ENCODE results near the gene DCDC2C.
A peak's percentile ranks its signal among the peaks of the same experiment; 100 is the strongest.

Gene DCDC2C

DNA sequence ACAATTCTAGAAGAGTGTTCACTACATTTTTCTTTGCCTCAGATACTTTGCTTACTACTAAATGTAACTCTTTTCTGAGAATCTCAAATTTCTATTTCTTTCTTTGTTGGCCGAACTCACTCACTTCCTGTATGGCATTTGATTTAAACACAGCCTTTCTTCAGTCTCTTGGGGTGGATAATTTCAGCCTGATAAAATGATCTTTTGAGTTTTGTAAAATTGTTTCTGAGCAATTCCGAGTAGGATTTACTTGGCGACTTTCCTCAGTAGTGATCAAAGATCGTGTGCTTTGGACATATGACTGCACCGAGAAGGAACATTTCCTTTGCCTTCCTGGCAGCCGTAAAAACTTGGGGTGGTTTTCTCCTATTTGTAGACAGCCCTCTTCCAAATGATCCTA lies 127.4 kb downstream of the DCDC2C start:
- no peak overlapping the region for H3K4me3 ChIP-seq (ENCODE audit: low read depth, low read length)
- TF ChIP-seq POLR2A (IDR thresholded peaks at IDR 0.05; ENCODE audit: extremely low read depth, insufficient read length): no peak
- no peak for TF ChIP-seq MYC (IDR thresholded peaks at IDR 0.05; ENCODE audit: low read depth, low read length)
- TF ChIP-seq, protein P1, sequence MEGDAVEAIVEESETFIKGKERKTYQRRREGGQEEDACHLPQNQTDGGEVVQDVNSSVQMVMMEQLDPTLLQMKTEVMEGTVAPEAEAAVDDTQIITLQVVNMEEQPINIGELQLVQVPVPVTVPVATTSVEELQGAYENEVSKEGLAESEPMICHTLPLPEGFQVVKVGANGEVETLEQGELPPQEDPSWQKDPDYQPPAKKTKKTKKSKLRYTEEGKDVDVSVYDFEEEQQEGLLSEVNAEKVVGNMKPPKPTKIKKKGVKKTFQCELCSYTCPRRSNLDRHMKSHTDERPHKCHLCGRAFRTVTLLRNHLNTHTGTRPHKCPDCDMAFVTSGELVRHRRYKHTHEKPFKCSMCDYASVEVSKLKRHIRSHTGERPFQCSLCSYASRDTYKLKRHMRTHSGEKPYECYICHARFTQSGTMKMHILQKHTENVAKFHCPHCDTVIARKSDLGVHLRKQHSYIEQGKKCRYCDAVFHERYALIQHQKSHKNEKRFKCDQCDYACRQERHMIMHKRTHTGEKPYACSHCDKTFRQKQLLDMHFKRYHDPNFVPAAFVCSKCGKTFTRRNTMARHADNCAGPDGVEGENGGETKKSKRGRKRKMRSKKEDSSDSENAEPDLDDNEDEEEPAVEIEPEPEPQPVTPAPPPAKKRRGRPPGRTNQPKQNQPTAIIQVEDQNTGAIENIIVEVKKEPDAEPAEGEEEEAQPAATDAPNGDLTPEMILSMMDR (IDR thresholded peaks at IDR 0.05; ENCODE audit: low read depth, low read length): no peak
- TF ChIP-seq, protein P2, sequence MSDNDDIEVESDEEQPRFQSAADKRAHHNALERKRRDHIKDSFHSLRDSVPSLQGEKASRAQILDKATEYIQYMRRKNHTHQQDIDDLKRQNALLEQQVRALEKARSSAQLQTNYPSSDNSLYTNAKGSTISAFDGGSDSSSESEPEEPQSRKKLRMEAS (IDR thresholded peaks at IDR 0.05; ENCODE audit: low read depth, low read length): no peak
- DNase-seq (ENCODE audit: low read depth): no peak

DNA sequence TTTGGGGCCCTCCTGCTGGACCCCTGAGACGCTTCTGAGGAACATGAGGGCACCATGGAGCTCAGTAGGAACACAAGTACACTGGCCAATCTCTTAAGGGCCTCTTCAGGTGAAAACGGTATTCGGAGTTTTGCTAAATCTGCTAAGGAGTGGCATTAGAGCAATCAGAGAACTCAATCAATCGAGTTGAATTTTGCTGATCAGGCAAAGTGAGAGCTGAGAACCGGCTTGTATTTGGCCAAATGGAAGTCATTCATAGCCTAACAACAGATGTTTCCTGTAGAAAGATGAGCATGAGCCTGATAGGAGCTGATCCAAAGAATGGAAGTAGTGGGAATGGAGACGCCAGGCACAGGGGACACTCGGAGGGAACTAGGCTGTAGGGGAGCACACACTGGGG lies 133.7 kb downstream of the DCDC2C start:
- no peak for DNase-seq (ENCODE audit: low read depth)
- H3K4me3 ChIP-seq (ENCODE audit: low read depth, low read length): no peak overlapping the region
- TF ChIP-seq MYC (IDR thresholded peaks at IDR 0.05; ENCODE audit: low read depth, low read length) (no peak), POLR2A (IDR thresholded peaks at IDR 0.05; ENCODE audit: extremely low read depth, insufficient read length) (no peak)
- TF ChIP-seq, protein P1 (IDR thresholded peaks at IDR 0.05; ENCODE audit: low read depth, low read length): no peak
- TF ChIP-seq, protein P2 (IDR thresholded peaks at IDR 0.05; ENCODE audit: low read depth, low read length): no peak

DNA sequence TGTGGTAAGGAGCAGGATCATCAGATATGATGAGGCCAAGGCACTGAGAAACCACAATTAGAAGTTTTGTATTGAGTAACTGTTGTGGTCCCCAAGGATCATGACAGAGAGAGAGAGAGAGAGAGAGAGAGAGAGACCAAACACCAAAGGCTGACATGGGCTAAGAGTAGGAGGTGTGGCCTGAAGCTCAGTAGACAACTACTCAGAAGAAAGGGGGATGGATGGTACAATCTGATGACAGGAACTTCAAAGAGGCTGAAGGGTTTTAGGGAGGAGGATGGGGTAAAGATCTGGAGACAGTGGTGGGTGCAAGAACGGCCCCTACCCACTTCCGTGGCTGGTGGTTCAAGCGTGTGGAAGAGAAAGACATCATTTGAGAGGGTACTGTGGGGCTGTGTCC lies 135.0 kb downstream of the DCDC2C start:
- TF ChIP-seq, protein P2 (IDR thresholded peaks at IDR 0.05; ENCODE audit: low read depth, low read length): no peak
- TF ChIP-seq POLR2A (IDR thresholded peaks at IDR 0.05; ENCODE audit: extremely low read depth, insufficient read length) (no peak), MYC (IDR thresholded peaks at IDR 0.05; ENCODE audit: low read depth, low read length) (no peak)
- TF ChIP-seq, protein P1 (IDR thresholded peaks at IDR 0.05; ENCODE audit: low read depth, low read length): no peak
- peak; percentile 42 for DNase-seq (ENCODE audit: low read depth)
- no peak overlapping the region for H3K4me3 ChIP-seq (ENCODE audit: low read depth, low read length)

DNA sequence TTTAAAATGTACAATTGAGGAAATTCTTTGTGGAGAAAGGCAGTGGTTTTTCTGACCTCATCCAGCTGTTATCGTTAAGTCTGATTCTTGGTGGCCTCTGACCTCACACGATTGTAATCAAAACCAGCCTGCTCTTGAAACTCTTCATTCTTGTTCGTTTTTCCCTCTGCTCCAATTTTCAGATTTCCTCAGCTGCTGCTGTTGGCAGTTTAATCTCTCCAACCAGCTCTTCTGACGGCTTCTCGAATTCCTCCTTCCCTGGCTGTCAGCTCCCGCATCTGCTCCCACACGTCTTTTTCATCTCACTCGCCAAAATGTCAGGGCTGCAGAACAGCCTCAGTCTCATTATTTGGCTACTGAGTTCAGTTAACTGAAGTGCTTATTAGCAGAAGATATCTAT lies 136.1 kb downstream of the DCDC2C start:
- H3K4me3 ChIP-seq (ENCODE audit: low read depth, low read length): no peak overlapping the region
- TF ChIP-seq POLR2A (IDR thresholded peaks at IDR 0.05; ENCODE audit: extremely low read depth, insufficient read length): no peak
- no peak for TF ChIP-seq MYC (IDR thresholded peaks at IDR 0.05; ENCODE audit: low read depth, low read length)
- TF ChIP-seq, protein P1 (IDR thresholded peaks at IDR 0.05; ENCODE audit: low read depth, low read length): no peak
- TF ChIP-seq, protein P2 (IDR thresholded peaks at IDR 0.05; ENCODE audit: low read depth, low read length): no peak
- no peak for DNase-seq (ENCODE audit: low read depth)

DNA sequence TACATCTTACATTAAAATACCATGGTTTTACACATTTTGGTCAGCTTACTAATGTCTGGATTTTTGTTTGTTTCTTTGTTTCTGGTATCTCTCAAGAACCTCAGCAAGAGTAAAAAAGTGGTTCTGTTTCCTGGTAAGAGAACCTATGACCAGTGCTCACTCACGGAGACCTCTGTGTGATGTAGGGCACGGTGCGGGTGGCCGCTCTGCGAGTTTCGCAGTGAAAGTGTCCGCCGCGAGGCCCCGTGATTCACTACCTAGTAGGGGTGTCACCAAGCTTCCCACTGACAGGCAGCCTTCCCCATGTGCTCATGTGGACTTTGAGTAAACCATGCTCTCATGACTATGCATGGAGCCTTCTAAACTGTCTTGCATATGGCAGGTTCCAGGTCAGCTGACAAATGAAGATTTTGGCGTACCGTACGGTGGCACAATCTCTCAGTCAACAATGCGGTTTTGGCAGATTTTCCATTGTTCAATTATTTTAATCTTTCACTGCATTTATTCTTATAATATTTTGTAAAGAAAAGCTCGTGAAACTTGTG lies 137.3 kb downstream of the DCDC2C start:
- no peak overlapping the region for H3K4me3 ChIP-seq (ENCODE audit: low read depth, low read length)
- no peak for DNase-seq (ENCODE audit: low read depth)
- TF ChIP-seq, protein P2 (IDR thresholded peaks at IDR 0.05; ENCODE audit: low read depth, low read length): no peak
- TF ChIP-seq, protein P1 (IDR thresholded peaks at IDR 0.05; ENCODE audit: low read depth, low read length): no peak
- TF ChIP-seq POLR2A (IDR thresholded peaks at IDR 0.05; ENCODE audit: extremely low read depth, insufficient read length) (no peak), MYC (IDR thresholded peaks at IDR 0.05; ENCODE audit: low read depth, low read length) (no peak)

Measured in NB4 (cell line).